ENCODE measurements around the gene CCL1.

- TF ChIP-seq, protein P1, sequence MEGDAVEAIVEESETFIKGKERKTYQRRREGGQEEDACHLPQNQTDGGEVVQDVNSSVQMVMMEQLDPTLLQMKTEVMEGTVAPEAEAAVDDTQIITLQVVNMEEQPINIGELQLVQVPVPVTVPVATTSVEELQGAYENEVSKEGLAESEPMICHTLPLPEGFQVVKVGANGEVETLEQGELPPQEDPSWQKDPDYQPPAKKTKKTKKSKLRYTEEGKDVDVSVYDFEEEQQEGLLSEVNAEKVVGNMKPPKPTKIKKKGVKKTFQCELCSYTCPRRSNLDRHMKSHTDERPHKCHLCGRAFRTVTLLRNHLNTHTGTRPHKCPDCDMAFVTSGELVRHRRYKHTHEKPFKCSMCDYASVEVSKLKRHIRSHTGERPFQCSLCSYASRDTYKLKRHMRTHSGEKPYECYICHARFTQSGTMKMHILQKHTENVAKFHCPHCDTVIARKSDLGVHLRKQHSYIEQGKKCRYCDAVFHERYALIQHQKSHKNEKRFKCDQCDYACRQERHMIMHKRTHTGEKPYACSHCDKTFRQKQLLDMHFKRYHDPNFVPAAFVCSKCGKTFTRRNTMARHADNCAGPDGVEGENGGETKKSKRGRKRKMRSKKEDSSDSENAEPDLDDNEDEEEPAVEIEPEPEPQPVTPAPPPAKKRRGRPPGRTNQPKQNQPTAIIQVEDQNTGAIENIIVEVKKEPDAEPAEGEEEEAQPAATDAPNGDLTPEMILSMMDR (IDR thresholded peaks at IDR 0.05) = no peak
- TF ChIP-seq POLR2A (IDR thresholded peaks at IDR 0.05) = no peak
These were observed 23.8 kb downstream of the CCL1 start for GRCh38 chr17:34339138-34339770.

Data from Peyer's patch (tissue), 4 donors.